NCI-H2196 treated with DMSO at 0.1 percent for 48 hours (cell line): Measurements from ENCODE around the gene COA8.
"Not testable (repeated sequence)": the region's sequence is repeated elsewhere in the genome, so short reads cannot be mapped to it uniquely, and the experiment has no call there.

Source experiments
- DNase-seq: peaks from one replicate; lab custom pipeline; 2025; ENCODE audit not compliant: unreplicated experiment; lab: John Stamatoyannopoulos, UW

Gene COA8

DNA sequence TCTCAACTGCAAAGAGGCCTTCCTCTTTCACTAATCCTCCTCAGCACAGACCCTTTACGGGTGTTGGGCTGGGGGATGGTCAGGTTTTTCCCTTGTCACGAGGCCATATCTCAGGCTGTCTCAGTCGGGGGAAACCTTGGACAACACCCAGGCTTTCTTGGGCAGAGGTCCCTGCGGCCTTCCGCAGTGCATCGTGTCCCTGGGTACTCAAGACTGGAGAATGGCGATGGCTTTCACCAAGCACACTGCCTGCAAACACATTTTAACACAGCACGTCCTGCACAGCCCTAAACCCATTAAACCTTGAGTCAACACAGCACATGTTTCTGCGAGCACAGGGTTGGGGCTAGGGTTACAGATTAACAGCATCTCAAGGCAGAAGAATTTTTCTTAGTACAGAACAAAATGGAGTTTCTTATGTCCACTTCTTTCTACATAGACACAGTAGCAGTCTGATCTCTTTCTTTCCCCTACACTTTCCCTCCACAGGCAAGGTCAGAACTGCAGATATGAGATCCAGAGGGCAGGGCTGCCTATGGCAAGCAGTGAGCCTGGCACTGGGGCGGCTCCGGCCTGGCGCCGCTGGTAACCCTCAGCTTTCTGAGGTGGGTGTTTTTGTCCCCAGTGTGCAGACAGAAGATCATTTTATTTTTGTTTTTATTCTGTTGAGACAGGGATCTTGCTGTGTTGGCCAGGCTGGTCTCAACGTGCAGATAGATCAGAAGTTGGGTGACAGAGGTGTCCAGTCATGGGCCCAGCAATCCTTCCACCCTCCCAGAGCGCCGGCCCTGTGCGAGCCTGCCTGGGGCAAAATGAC, 37.1 kb upstream of the COA8 start:
- not testable (repeated sequence) for DNase-seq

DNA sequence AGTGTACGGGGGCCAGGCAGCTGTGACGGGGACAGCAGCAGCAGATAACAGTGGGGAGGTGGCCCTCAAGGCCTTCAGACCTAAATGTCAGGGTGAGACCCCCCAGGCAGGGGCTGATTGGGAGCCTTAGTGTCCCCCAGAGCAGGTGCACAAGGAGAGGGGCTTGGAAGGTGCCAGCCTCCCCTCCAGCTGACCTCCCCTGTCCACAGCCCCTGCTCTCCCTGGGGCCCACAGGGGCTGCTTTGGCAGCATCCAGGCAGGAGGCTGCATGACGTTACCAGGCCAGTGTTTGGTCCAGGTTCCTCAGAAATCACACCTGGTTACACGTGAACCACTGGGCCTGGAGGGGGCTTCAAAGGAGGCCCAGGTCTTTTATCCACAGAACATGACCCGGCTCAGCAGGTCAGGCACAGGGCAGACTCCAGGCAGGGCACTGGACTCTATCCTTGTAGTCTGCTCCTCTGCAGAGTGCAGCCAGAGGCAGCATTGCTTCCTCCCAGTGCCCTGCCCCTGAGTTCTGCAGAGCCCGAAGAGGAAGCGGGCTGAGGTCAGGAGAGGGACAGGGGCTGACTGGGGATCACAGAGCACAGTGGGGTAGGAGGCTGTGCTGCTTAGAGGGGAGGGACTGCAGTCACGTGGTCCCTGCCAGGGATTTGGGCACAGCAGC, 36.4 kb upstream of the COA8 start:
- DNase-seq = no peak

DNA sequence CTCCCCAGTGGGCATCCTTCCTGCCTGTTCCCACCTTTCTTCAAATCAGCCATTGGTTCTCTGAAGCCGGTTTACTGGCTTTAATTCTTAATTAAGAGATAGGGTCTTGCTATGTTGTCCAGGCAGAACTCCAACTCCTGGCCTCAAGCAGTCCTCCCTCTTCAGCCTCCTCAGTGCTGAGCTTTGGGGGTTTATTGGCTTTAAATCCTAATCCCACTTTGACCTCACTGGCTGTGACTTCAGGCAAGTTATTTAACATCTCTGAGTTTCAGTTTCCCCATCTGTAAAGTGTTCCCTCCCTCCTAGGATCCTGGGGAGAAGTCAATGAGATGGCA, 35.9 kb upstream of the COA8 start:
- DNase-seq = no peak

DNA sequence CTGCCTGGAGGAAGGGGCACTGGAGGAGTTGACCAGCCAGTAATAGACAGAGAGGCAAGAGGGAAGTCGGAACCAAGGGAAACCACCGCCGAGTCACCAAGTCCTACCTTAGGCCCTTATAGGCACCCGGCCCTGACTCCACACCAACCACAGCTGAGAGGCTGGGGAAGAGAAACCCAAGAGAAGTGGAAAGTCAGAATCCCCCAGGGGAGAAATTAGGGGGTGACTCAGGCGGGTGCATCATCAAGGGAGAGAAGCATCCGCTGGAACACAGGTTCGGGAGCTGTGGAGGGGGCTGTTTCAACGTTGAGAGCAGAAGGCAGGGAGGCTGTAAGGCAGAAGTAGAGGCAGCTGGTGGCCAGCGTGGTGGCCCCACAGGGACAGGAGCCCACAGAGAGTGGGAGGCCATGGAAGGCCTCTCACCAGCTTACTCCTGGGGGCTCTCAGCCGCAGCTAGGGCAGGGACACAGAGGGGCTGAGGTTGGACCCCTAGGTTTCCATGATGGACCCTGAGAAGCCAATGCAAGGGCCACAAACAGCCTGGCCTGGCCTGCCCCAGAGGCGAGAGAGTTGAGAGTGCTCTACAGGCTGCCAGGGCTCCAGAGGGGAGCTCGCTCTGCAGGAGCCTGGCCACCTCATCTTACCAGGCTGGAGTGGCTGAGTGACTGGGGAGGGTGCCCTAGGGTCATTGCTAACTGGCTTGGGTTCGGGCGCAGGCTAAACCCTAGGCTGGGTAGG, 35.2 kb upstream of the COA8 start:
- no peak for DNase-seq

DNA sequence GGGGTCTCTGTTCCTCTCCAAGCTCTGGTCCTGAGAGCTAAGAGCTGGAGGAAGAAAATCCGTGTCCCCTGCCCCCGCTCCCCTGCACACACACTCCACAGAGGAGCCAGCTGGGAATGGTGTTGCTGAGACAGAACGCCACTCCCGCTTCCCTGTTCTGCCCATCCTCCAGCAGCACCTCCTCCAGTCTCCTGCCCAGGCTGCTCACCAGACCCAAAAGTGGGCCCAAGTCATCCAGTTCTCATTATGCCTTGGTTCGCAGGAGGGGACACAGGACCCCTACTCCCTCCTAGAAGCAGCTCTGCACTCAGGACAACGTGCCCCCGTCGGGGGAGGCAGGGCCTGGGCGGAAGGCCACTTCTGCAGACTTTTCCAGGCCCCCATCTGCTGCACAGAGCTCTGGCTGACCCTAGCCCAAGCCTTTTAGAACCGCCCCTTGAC, 34.6 kb upstream of the COA8 start:
- DNase-seq = no peak

DNA sequence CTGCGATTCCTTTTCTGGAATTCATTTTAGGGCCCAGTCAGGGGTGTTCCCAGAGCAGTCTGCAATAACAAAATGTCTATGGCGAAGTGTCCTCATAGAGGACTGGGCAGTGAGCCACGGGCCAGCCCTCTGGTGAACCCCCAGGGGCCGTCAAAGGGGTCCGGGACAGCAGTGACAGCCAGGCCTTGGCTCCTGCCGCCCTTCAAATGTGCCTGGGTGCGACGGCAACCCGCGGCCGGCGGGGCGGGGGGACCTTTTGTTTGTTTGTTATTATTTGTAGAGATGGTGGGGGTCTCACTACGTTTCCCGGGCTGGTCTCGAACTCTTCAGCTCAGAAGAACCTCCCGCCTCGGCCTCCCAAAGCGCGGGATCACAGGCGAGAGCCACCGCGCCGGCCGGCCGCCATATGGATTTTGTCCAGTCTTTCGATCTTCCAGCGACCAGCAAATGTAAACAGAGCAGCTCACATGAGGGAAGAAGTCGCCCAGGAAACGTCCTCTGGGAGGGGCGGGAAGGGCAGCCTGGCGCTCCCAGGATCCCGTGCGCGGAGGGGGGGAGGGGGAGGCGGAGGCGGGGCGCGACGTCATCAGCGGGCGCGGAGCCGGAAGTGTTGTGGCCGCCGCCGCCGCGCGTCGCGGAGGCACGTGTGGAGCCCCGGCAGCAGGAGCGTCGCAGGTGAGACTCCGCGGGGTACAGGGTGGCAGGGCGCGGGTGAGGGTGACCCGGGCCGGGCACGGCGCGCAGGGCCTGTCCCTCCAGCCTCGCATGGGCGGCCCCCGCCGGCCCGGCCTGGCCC, 34.0 kb upstream of the COA8 start, which contains the start of gene TRMT61A:
Gene TRMT61A, plus strand, starts transcription at position 610 of the 796 bp plus-strand sequence. CDS start 783 bp downstream, outside the sequence.
- DNase-seq = peak; percentile 55

DNA sequence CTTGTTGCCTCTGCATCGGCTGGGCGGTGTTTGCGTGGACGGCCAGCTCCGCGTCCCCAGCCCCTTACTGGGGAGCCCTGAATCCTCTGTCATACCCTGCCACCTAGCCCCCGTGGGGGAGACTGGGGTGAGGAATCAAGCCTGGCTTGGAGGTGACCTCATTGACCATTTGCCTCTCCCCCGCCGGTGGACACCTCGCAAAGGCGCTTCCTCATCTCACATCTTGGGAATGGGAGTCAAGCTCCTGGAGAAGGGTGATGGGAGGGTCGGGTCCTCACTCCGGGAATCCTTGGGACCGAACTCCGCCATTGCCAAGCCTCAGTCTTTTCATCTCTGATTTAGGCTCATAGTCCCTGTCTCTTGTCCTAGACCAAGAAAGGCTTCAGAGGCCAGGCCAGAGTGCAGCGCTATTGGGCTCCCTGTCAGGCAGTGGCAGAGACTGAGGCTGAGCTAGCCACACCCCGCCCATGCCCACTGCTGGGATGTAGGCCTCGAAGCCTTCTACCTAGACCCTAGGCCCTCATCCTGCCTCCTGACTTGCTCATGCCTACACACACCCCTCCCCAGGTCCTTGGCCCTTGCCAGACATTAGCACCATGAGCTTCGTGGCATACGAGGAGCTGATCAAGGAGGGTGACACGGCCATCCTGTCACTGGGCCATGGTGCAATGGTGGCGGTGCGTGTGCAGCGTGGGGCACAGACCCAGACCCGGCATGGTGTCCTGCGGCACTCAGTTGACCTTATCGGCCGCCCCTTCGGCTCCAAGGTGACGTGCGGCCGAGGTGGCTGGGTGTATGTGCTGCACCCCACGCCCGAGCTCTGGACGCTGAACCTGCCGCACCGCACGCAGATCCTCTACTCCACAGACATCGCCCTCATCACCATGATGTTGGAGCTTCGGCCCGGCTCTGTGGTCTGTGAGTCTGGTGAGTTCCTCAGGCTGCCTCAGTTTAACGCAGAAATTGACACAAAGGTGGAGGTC, 33.1 kb upstream of the COA8 start:
- no peak for DNase-seq

DNA sequence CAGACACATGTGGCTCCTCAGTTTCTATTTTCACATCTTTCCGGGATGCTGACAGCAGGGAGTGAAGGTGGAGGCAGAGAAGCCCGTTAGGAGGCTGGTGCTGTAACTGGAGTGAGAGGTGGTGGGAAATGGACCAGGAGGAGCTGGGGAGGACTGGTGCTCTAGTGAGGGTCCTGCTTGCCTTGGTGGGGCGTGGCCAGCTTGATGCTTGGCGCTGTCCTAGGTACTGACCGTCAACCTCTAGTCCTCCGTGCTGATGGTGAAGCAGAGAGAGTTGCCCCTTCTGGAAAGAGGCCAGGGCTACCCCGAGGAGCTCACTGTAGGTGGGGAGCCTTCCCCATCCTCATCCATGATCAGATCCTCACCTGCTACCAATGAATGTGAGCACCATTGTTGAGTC, 32.4 kb upstream of the COA8 start:
- DNase-seq = no peak

DNA sequence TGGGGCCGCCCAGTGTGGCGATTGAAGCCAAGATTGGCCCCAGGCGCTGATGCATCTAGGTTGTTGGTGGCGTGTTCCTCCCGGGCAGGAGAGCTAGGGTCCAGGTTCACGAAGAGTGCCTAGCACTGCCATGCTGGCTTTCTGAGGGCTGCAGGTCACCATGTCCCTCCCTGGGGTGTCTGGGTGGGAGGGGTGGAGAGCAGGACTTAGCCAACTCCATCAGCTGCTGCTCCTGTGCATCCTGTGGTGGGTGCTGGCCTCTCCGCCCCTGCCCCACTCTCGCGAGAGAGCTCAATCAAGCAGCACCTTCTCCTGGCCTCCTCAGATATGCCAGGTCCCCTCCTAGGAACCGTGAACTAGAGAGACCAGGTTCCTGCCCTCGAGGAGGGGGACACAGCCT, 31.9 kb upstream of the COA8 start:
- no peak for DNase-seq

DNA sequence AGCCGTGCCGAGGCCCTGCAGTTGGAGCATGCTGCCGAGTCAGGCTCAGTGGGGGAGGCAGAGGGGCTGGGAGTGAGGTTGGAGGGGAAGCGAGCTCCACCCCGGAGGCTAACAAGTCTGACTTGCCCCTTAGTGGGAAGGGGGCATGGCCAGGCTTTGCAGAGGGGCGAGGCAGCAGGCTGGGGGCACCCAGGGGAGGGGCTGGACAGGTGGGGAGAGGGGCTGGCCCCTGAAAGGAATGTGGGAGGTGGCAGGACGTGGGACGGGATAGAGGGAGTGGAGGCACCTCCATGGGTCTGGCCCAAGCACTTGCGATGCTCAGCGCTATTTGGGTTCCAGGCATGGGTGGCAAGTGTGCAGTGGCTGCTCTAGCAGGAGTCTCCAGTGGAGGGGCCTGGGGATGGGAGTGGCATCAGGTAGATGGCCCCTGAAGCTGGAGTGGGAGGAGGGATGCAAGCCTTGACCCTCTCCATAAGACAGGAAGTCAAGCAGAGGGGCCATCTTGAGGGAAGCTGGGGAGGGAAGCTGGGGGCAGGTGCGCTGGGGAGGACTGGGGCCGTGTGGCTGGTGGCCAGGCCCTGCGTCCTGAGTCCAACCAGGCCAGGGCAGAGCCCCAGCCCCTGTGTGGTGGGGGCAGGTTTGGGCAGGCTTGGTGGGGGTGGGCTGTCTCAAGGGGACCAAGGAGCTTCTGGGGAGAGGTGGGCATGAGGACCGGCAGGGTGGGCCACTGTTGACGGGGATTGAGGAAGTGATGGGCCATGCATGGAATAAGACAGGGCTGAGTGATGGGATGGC, 31.1 kb upstream of the COA8 start:
- DNase-seq = no peak

DNA sequence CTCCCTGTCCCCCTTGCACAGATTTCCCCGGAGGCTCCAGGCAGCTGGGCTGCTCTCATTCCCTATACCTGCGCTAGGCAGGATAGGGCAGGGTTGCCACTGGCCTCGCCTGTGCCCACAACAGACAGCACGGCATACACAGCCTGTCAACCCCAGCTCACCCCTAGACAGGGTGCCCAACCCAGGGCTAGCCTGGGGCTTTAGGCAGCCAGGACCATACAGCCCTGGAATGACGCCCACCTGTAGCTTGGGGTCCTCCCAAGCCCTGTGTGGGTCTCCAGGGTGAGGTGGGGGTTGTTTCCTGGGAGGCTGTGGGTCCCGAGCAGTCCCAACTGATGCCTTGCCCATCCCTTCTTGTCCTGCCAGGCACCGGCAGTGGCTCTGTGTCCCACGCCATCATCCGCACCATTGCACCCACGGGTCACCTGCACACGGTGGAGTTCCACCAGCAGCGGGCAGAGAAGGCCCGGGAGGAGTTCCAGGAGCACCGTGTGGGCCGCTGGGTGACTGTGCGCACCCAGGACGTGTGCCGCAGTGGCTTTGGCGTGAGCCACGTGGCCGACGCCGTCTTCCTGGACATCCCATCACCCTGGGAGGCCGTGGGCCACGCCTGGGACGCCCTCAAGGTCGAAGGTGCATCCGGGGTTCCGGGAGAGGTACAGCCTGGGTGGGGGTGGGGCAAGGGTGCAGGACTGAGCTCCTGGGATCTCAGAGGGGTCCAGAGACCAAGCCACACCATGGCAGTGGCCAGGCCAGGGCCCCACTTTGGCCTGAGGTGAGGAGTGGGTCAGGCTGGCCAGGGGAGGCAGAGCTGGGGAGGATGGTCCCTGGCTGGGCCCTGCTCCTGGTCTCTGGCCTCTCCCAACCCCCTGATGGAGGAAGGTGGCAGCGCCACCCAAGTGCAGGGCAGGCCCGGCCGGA, 30.3 kb upstream of the COA8 start:
- no peak for DNase-seq

DNA sequence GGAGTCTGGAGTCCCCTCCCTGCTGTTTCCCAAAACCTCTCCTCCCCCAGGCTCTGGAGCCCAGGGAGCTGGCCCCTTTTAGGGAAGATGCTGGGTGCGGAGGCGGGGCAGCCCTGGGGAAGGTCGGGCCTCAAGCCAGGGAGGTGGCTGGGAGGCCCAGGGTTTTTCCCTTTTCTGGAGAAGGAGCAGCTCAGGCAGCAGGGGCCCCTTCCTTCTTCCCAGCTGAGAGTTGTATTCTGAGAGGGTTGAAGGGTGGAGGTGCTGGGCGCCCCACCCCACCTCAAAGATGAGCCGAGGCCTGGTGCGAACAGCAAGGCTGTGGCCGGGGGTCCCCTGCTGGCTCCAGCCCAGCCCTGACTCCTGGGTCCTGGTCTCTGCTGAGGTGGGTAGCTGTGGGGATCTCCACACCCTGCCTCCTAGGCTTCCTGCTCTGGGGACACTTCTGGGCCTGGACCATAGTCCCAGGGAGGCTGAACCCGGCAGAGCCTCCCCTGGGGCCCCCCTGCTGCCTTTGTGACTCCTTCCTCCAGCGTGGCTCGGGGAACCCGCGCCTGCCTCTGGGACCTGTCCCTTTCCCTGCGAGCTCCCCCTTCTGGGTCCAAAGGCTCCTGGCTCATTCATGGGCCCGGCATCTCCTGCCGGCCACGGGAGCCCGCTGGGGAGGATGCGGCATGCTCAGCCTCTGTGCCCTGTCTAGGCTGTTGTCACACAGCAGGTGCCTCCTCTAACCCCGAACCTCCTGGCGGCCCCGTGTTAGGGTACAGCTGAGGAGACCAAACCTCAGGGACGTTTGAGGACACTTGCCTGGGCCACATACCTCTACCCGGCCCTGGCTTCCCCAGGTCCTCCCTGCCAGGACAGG, 29.4 kb upstream of the COA8 start:
- DNase-seq = no peak

DNA sequence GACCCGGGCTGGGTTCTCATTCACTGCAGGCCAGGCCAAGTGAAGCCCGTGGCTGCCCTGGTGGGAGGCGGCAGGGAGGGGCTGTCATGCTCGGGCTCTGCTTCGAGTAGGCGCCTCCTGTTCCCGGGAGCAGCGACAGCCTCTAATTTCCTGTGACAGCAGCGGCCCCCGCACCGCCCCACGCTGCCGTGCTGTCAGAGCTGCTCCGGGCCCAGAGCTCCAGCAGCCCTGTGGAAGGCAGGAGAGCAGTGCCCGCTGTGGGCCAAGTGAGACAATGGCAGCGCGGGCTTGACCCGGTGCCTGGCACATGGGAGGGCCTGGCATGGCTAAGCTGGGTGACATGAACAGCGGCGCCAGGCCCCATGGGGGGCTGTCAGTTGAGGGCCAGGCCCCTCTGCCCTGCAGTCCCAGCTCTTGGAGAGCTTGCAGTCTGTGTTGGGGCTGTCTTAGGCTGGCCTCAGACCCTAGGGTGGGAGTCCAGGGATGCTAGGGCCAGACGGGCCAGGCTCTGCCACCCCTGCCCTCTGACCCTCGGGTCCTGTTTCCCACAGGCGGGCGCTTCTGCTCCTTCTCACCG, 28.7 kb upstream of the COA8 start:
- no peak for DNase-seq

DNA sequence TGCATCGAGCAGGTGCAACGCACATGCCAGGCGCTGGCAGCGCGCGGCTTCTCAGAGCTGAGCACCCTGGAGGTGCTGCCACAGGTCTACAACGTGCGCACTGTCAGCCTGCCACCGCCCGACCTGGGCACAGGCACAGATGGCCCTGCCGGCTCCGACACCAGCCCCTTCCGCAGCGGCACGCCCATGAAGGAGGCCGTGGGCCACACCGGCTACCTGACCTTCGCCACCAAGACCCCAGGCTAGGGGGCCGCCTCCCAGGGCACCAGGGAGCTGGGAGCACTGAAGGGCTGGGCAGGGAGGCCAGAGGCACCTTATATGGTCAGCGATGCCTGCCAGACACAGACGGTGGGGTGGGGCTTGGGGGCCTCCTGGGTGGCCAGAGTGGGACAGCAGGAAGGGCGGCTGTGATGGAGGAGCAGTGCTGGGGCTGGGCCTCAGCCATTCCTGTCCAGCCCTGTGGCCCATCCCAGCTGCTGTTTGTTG, 28.1 kb upstream of the COA8 start:
- DNase-seq = no peak

DNA sequence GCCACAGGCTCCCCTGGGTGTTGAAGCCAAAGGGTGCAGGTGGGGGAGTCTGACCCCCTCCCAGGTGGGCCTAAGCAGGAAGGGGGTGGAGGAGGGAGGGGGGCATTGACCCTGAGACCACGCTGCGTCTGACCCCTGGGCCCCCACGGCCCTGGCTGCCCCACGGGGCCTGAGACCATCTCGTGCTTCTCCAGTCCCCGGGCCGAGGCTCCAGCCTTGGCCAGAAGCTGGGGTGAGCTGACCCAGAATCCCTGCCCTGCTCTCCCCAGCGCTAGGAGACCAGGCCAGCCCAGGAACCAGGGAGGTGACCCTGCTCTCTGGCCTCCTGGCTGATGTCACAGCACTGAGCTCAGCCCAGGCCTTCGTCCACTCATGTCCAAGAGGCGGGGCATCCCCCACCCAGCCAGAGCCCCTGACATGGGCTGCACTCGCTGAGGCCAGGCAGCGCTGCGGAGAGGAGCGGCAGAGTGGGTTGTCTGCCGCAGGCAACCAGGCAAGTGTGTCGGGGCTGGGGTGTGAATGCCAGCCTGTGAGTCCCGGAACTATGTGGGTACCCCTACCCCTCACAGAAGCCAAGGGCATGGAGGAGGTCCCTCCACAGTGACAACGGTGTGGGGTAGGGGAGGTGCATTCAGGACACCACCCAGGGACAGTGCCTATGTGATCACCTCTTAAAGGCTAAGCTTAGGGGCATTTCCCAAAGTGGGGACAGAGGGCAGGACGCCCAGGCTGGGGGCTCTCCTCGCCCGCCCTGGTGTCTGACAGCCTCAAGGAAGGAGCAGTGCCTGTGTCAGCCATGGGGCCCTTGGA, 27.5 kb upstream of the COA8 start:
- no peak for DNase-seq
